ENCODE data around the gene NSUN6. TPM values are rescaled to one million over a fixed set of nuclear protein-coding genes. Genes with fewer than 3 reads are reported as not detected.
"Not testable (repeated sequence)": the region's sequence is repeated elsewhere in the genome, so short reads cannot be mapped to it uniquely, and the experiment has no call there.

The NSUN6 gene
- total and polyA plus RNA-seq, 5 donors from 2014 or later, result 10.2 to 43.6 (median 14.4) TPM

- not testable (repeated sequence) for H3K9me3 Mint-ChIP-seq; H3K4me3 Mint-ChIP-seq; H3K4me1 ChIP-seq (ENCODE audit: control insufficient read depth, insufficient read depth, low read length, poor library complexity, severe bottlenecking); H3K27ac ChIP-seq (ENCODE audit: insufficient read depth, low read length, poor library complexity, severe bottlenecking); H3K4me3 ChIP-seq (ENCODE audit: low read depth, low read length); DNase-seq; H3K27me3 Mint-ChIP-seq; H3K27me3 ChIP-seq (ENCODE audit: control insufficient read depth, insufficient read depth, low read length); H3K9me3 ChIP-seq (ENCODE audit: control insufficient read depth in 2 of 2, low read length in 2 of 2); ATAC-seq (ENCODE audit: low read depth in 2 of 2); H3K27ac Mint-ChIP-seq
- Mint-ChIP-seq H3K4me1 (peaks cover 16 to 33% (median 22%) of the 10 kb centered on the region in 4 donors), H3K36me3 (peaks cover 22% of the 10 kb centered on the region)
- peaks cover 15% of the 10 kb centered on the region for H3K36me3 ChIP-seq (ENCODE audit: control insufficient read depth, insufficient read depth, low read length)
Observed at GRCh38 chr10:18639719-18640118, 11.7 kb downstream of the NSUN6 start.

DNA sequence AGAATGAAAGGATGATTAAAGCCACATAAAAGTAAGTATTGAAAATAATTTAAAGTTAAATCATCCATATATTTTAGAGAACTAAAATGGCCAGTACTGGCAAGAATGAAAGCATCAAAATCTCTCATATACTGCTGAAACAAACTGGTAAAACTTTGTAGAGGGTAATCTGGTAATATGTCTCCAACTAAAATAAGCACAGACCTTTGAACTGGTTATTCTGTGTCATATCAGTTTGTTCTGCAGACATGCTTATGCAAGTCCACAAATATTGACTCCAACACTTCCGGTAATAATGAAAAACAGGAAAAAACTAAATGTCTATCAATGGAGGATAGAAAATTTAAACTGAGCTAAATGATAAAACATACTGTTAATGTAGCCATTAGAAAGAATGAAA, 14.0 kb downstream of the NSUN6 start:
- H3K4me3 Mint-ChIP-seq; H3K27ac ChIP-seq (ENCODE audit: insufficient read depth, low read length, poor library complexity, severe bottlenecking); H3K27me3 ChIP-seq (ENCODE audit: control insufficient read depth, insufficient read depth, low read length); H3K4me3 ChIP-seq (ENCODE audit: low read depth, low read length); H3K9me3 Mint-ChIP-seq; H3K9me3 ChIP-seq (ENCODE audit: control insufficient read depth in 2 of 2, low read length in 2 of 2); H3K27me3 Mint-ChIP-seq; DNase-seq; ATAC-seq (ENCODE audit: low read depth in 2 of 2); H3K4me1 ChIP-seq (ENCODE audit: control insufficient read depth, insufficient read depth, low read length, poor library complexity, severe bottlenecking); H3K27ac Mint-ChIP-seq: not testable (repeated sequence)
- peaks cover 4 to 25% (median 13%) of the 10 kb centered on the region in 4 donors for H3K4me1 Mint-ChIP-seq
- H3K36me3 Mint-ChIP-seq, result peaks cover 29% of the 10 kb centered on the region
- peaks cover 15% of the 10 kb centered on the region for H3K36me3 ChIP-seq (ENCODE audit: control insufficient read depth, insufficient read depth, low read length)

GRCh38 chr10:18635995-18636394, 15.4 kb downstream of the NSUN6 start:
- no peaks in the 10 kb centered on the region for H3K9me3 ChIP-seq (ENCODE audit: control insufficient read depth in 2 of 2, low read length in 2 of 2)
- no peak for ATAC-seq (ENCODE audit: low read depth in 2 of 2)
- no peaks in the 10 kb centered on the region for H3K27me3 Mint-ChIP-seq
- peaks cover 0 to 3% (median 1%) of the 10 kb centered on the region in 7 donors for H3K9me3 Mint-ChIP-seq
- H3K4me3 Mint-ChIP-seq, result no peak overlapping the region
- H3K27ac ChIP-seq (ENCODE audit: insufficient read depth, low read length, poor library complexity, severe bottlenecking), result no peak overlapping the region
- no peaks in the 10 kb centered on the region for H3K4me1 ChIP-seq (ENCODE audit: control insufficient read depth, insufficient read depth, low read length, poor library complexity, severe bottlenecking)
- H3K36me3 ChIP-seq (ENCODE audit: control insufficient read depth, insufficient read depth, low read length), result peaks cover 10% of the 10 kb centered on the region
- no peak overlapping the region for H3K4me3 ChIP-seq (ENCODE audit: low read depth, low read length)
- peaks cover 2 to 21% (median 10%) of the 10 kb centered on the region in 4 donors for H3K4me1 Mint-ChIP-seq
- H3K27me3 ChIP-seq (ENCODE audit: control insufficient read depth, insufficient read depth, low read length), result no peaks in the 10 kb centered on the region
- H3K36me3 Mint-ChIP-seq, result peaks cover 29% of the 10 kb centered on the region
- peak overlapping the region in 1 of 3 donors; percentile 56 for H3K27ac Mint-ChIP-seq
- no peak for DNase-seq

DNA sequence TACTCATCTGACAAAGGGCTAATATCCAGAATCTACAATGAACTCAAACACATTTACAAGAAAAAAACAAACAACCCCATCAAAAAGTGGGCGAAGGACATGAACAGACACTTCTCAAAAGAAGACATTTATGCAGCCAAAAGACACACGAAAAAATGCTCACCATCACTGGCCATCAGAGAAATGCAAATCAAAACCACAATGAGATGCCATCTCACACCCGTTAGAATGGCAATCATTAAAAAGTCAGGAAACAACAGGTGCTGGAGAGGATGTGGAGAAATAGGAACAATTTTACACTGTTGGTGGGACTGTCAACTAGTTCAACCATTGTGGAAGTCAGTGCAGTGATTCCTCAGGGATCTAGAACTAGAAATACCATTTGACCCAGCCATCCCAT, 18.9 kb downstream of the NSUN6 start:
- not testable (repeated sequence) for H3K27ac Mint-ChIP-seq; H3K4me3 ChIP-seq (ENCODE audit: low read depth, low read length); H3K27me3 Mint-ChIP-seq; ATAC-seq (ENCODE audit: low read depth in 2 of 2); H3K36me3 ChIP-seq (ENCODE audit: control insufficient read depth, insufficient read depth, low read length); H3K27ac ChIP-seq (ENCODE audit: insufficient read depth, low read length, poor library complexity, severe bottlenecking); H3K27me3 ChIP-seq (ENCODE audit: control insufficient read depth, insufficient read depth, low read length); H3K4me1 ChIP-seq (ENCODE audit: control insufficient read depth, insufficient read depth, low read length, poor library complexity, severe bottlenecking); H3K9me3 ChIP-seq (ENCODE audit: control insufficient read depth in 2 of 2, low read length in 2 of 2); DNase-seq; H3K4me3 Mint-ChIP-seq; H3K9me3 Mint-ChIP-seq
- H3K36me3 Mint-ChIP-seq, result peaks cover 29% of the 10 kb centered on the region
- H3K4me1 Mint-ChIP-seq, result peaks cover 1 to 15% (median 12%) of the 10 kb centered on the region in 4 donors

- Mint-ChIP-seq H3K27ac (peak overlapping the region; percentile 91 to 94 (median 94)), H3K4me1 (peaks cover 0 to 24% (median 19%) of the 10 kb centered on the region in 4 donors), H3K36me3 (peaks cover 15% of the 10 kb centered on the region), H3K4me3 (peak overlapping the region; percentile 90 to 97 (median 94))
- H3K9me3 Mint-ChIP-seq; H3K4me1 ChIP-seq (ENCODE audit: control insufficient read depth, insufficient read depth, low read length, poor library complexity, severe bottlenecking); H3K36me3 ChIP-seq (ENCODE audit: control insufficient read depth, insufficient read depth, low read length); ATAC-seq (ENCODE audit: low read depth in 2 of 2); H3K27me3 Mint-ChIP-seq; H3K27me3 ChIP-seq (ENCODE audit: control insufficient read depth, insufficient read depth, low read length); H3K9me3 ChIP-seq (ENCODE audit: control insufficient read depth in 2 of 2, low read length in 2 of 2): not testable (repeated sequence)
- peak overlapping the region; percentile 33 for H3K27ac ChIP-seq (ENCODE audit: insufficient read depth, low read length, poor library complexity, severe bottlenecking)
- H3K4me3 ChIP-seq (ENCODE audit: low read depth, low read length), result peak overlapping the region; percentile 62
- peak; percentile 56 to 86 (median 75) for DNase-seq
Observed at GRCh38 chr10:18627452-18628018, 23.9 kb downstream of the NSUN6 start.

GRCh38 chr10:18625886-18626285, 25.5 kb downstream of the NSUN6 start:
- peaks cover 25% of the 10 kb centered on the region for H3K36me3 Mint-ChIP-seq
- H3K36me3 ChIP-seq (ENCODE audit: control insufficient read depth, insufficient read depth, low read length), result peaks cover 11% of the 10 kb centered on the region
- peak overlapping the region in 1 of 4 donors; percentile 96 for H3K4me3 Mint-ChIP-seq
- H3K27me3 ChIP-seq (ENCODE audit: control insufficient read depth, insufficient read depth, low read length), result no peaks in the 10 kb centered on the region
- no peak overlapping the region for H3K4me3 ChIP-seq (ENCODE audit: low read depth, low read length)
- no peaks in the 10 kb centered on the region for H3K9me3 ChIP-seq (ENCODE audit: control insufficient read depth in 2 of 2, low read length in 2 of 2)
- ATAC-seq (ENCODE audit: low read depth in 2 of 2), result no peak
- peaks cover 0 to 24% (median 19%) of the 10 kb centered on the region in 4 donors for H3K4me1 Mint-ChIP-seq
- peak overlapping the region in 2 of 3 donors; percentile 26 to 94 for H3K27ac Mint-ChIP-seq
- H3K27me3 Mint-ChIP-seq, result no peaks in the 10 kb centered on the region
- no peaks in the 10 kb centered on the region for H3K4me1 ChIP-seq (ENCODE audit: control insufficient read depth, insufficient read depth, low read length, poor library complexity, severe bottlenecking)
- no peaks in the 10 kb centered on the region for H3K9me3 Mint-ChIP-seq
- H3K27ac ChIP-seq (ENCODE audit: insufficient read depth, low read length, poor library complexity, severe bottlenecking), result no peak overlapping the region
- no peak for DNase-seq

GRCh38 chr10:18623671-18624070, 27.7 kb downstream of the NSUN6 start:
- H3K27me3 ChIP-seq (ENCODE audit: control insufficient read depth, insufficient read depth, low read length); H3K4me1 ChIP-seq (ENCODE audit: control insufficient read depth, insufficient read depth, low read length, poor library complexity, severe bottlenecking); DNase-seq; H3K27me3 Mint-ChIP-seq; H3K9me3 ChIP-seq (ENCODE audit: control insufficient read depth in 2 of 2, low read length in 2 of 2); ATAC-seq (ENCODE audit: low read depth in 2 of 2); H3K27ac ChIP-seq (ENCODE audit: insufficient read depth, low read length, poor library complexity, severe bottlenecking); H3K4me3 Mint-ChIP-seq; H3K4me3 ChIP-seq (ENCODE audit: low read depth, low read length); H3K9me3 Mint-ChIP-seq: not testable (repeated sequence)
- Mint-ChIP-seq H3K27ac (peak overlapping the region in 1 of 3 donors; percentile 31), H3K36me3 (peaks cover 31% of the 10 kb centered on the region), H3K4me1 (peaks cover 0 to 25% (median 24%) of the 10 kb centered on the region in 4 donors)
- H3K36me3 ChIP-seq (ENCODE audit: control insufficient read depth, insufficient read depth, low read length), result peaks cover 14% of the 10 kb centered on the region

DNA sequence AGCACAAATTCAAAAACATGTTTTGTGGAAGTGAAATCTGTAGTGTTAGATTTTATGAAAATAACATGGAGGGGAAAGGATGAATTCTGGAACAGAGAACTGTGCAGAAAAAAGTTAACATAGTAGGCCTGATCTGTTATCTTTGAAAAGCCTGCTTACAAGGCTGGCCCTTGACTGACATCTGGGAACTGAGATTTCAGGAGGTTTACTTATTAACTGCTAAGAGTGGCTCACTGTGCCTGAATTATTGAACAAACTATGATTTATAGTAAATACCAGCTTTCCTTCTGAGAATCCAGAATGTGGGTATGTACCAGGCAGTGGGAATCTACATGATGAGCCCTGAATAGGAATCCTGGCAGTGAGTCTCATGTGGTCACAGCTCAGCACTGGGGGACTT, 30.5 kb downstream of the NSUN6 start:
- H3K27ac ChIP-seq (ENCODE audit: insufficient read depth, low read length, poor library complexity, severe bottlenecking), result no peak overlapping the region
- no peaks in the 10 kb centered on the region for H3K9me3 ChIP-seq (ENCODE audit: control insufficient read depth in 2 of 2, low read length in 2 of 2)
- Mint-ChIP-seq H3K36me3 (peaks cover 50% of the 10 kb centered on the region), H3K27me3 (no peaks in the 10 kb centered on the region), H3K9me3 (no peaks in the 10 kb centered on the region), H3K4me1 (peaks cover 5 to 20% (median 9%) of the 10 kb centered on the region in 4 donors), H3K27ac (no peak overlapping the region), H3K4me3 (no peak overlapping the region)
- no peaks in the 10 kb centered on the region for H3K27me3 ChIP-seq (ENCODE audit: control insufficient read depth, insufficient read depth, low read length)
- no peak overlapping the region for H3K4me3 ChIP-seq (ENCODE audit: low read depth, low read length)
- ATAC-seq (ENCODE audit: low read depth in 2 of 2), result no peak
- no peaks in the 10 kb centered on the region for H3K4me1 ChIP-seq (ENCODE audit: control insufficient read depth, insufficient read depth, low read length, poor library complexity, severe bottlenecking)
- no peak for DNase-seq
- peaks cover 21% of the 10 kb centered on the region for H3K36me3 ChIP-seq (ENCODE audit: control insufficient read depth, insufficient read depth, low read length)
